ACC112 (cell line): Measurements from ENCODE around the gene MIER1.
A peak's percentile ranks its signal among the peaks of the same experiment; 100 is the strongest.
"Not testable (repeated sequence)": the region's sequence is repeated elsewhere in the genome, so short reads cannot be mapped to it uniquely, and the experiment has no call there.

Experiments
- H2AFZ ChIP-seq: fragments of 200-600 bp; sonication (generic); one replicate; pipeline ENCODE4 v1.6.0; 2017; ENCODE audit warnings: antibody characterized with exemption, low read length; ENCODE audit not compliant: unreplicated experiment
- H3K27ac ChIP-seq: fragments of 200-600 bp; sonication (generic); 2 replicates; pipeline ENCODE4 v1.5.1; 2014; ENCODE audit warnings: low read depth, mild to moderate bottlenecking, antibody characterized with exemption, low read length, moderate library complexity
- H3K27me3 ChIP-seq: fragments of 200-600 bp; sonication (generic); 2 replicates; pipeline ENCODE4 v1.6.1; 2014; ENCODE audit warnings: mild to moderate bottlenecking, antibody characterized with exemption, low read length, moderate library complexity, mixed read lengths; ENCODE audit not compliant: insufficient read depth
- H3K36me3 ChIP-seq: fragments of 200-600 bp; sonication (generic); 2 replicates; pipeline ENCODE4 v1.6.1; 2016; ENCODE audit warnings: mild to moderate bottlenecking, antibody characterized with exemption, low read length, moderate library complexity, mixed read lengths; ENCODE audit not compliant: insufficient read depth
- H3K4me1 ChIP-seq: fragments of 200-600 bp; sonication (generic); one replicate; pipeline ENCODE4 v1.6.1; 2016; ENCODE audit warnings: low read length, mixed read lengths; ENCODE audit not compliant: insufficient read depth, unreplicated experiment, control insufficient read depth
- H3K4me3 ChIP-seq: fragments of 200-600 bp; sonication (generic); 2 replicates; pipeline ENCODE4 v1.5.1; 2014; ENCODE audit warnings: mild to moderate bottlenecking, low read depth, low read length
- H3K79me2 ChIP-seq: fragments of 200-600 bp; sonication (generic); one replicate; pipeline ENCODE4 v1.6.0; 2016; ENCODE audit warnings: low read length; ENCODE audit not compliant: control insufficient read depth, unreplicated experiment, insufficient read depth

Gene MIER1

GRCh38 chr1:66924756-66925557 is at the start of gene MIER1, which contains the start of gene DNAI4:
MIER1 (plus strand) TSS chr1:66924990; CDS start chr1:66925029, 39 bp downstream.
DNAI4 (minus strand) TSS chr1:66924856; CDS start chr1:66924831, 25 bp downstream.
- no peaks in the 10 kb centered on the region for H3K27me3 ChIP-seq
- peak within 1 kb of the TSS; percentile 87 for H2AFZ ChIP-seq
- peak within 1 kb of the TSS; percentile 97 for H3K4me3 ChIP-seq
- peaks cover 43% of the 10 kb centered on the region for H3K4me1 ChIP-seq
- peaks cover 4% of the 10 kb centered on the region for H3K36me3 ChIP-seq
- peak within 1 kb of the TSS; percentile 87 for H3K27ac ChIP-seq
- H3K79me2 ChIP-seq, result peaks cover 71% of the 10 kb centered on the region

- Histone ChIP-seq H3K79me2 (no peaks in the 10 kb centered on the region), H3K27me3 (no peaks in the 10 kb centered on the region), H3K4me1 (no peaks in the 10 kb centered on the region), H3K4me3 (no peak overlapping the region), H3K36me3 (no peaks in the 10 kb centered on the region), H3K27ac (no peak overlapping the region), H2AFZ (no peak overlapping the region)
Observed at GRCh38 chr1:66876664-66877063, 48.1 kb upstream of the MIER1 start.

GRCh38 chr1:66889030-66889429 is 35.8 kb upstream of the MIER1 start:
- Histone ChIP-seq H2AFZ (no peak overlapping the region), H3K4me3 (no peak overlapping the region), H3K4me1 (no peaks in the 10 kb centered on the region)

GRCh38 chr1:66890621-66891020 is 34.2 kb upstream of the MIER1 start:
- no peaks in the 10 kb centered on the region for H3K27me3 ChIP-seq
- H3K36me3 ChIP-seq, result no peaks in the 10 kb centered on the region
- no peak overlapping the region for H2AFZ ChIP-seq
- no peak overlapping the region for H3K27ac ChIP-seq
- no peak overlapping the region for H3K4me3 ChIP-seq
- no peaks in the 10 kb centered on the region for H3K4me1 ChIP-seq
- no peaks in the 10 kb centered on the region for H3K79me2 ChIP-seq

More at GRCh38 chr1:66889030-66889429, 35.8 kb upstream of the MIER1 start:
- H3K27ac ChIP-seq, result no peak overlapping the region
- no peaks in the 10 kb centered on the region for H3K27me3 ChIP-seq
- no peaks in the 10 kb centered on the region for H3K36me3 ChIP-seq
- no peaks in the 10 kb centered on the region for H3K79me2 ChIP-seq

GRCh38 chr1:66893712-66894111 is 31.1 kb upstream of the MIER1 start:
- Histone ChIP-seq H3K4me1 (no peaks in the 10 kb centered on the region), H3K4me3 (no peak overlapping the region)

GRCh38 chr1:66915203-66915602 is 9.6 kb upstream of the MIER1 start:
- not testable (repeated sequence) for H3K36me3 ChIP-seq, H3K4me1 ChIP-seq, H3K4me3 ChIP-seq, H3K27me3 ChIP-seq, H2AFZ ChIP-seq, H3K27ac ChIP-seq, H3K79me2 ChIP-seq

More at GRCh38 chr1:66893712-66894111, 31.1 kb upstream of the MIER1 start:
- H3K36me3 ChIP-seq, result no peaks in the 10 kb centered on the region
- H3K27me3 ChIP-seq, result no peaks in the 10 kb centered on the region
- no peak overlapping the region for H3K27ac ChIP-seq
- H2AFZ ChIP-seq, result no peak overlapping the region
- no peaks in the 10 kb centered on the region for H3K79me2 ChIP-seq

GRCh38 chr1:66916320-66916719 is 8.5 kb upstream of the MIER1 start:
- Histone ChIP-seq H3K36me3 (peaks cover 11% of the 10 kb centered on the region), H3K27ac (no peak overlapping the region), H3K79me2 (peaks cover 14% of the 10 kb centered on the region), H3K4me1 (no peaks in the 10 kb centered on the region), H2AFZ (no peak overlapping the region), H3K4me3 (no peak overlapping the region), H3K27me3 (no peaks in the 10 kb centered on the region)

- no peaks in the 10 kb centered on the region for H3K4me1 ChIP-seq
- H2AFZ ChIP-seq, result no peak overlapping the region
- peaks cover 11% of the 10 kb centered on the region for H3K36me3 ChIP-seq
- H3K27me3 ChIP-seq, result no peaks in the 10 kb centered on the region
- H3K79me2 ChIP-seq, result peaks cover 20% of the 10 kb centered on the region
- H3K27ac ChIP-seq, result no peak overlapping the region
- no peak overlapping the region for H3K4me3 ChIP-seq
Observed at GRCh38 chr1:66917476-66917875, 7.3 kb upstream of the MIER1 start.

- H3K36me3 ChIP-seq, result peaks cover 11% of the 10 kb centered on the region
- no peak overlapping the region for H3K4me3 ChIP-seq
- H2AFZ ChIP-seq, result no peak overlapping the region
- peaks cover 11% of the 10 kb centered on the region for H3K4me1 ChIP-seq
- H3K27ac ChIP-seq, result no peak overlapping the region
- H3K27me3 ChIP-seq, result no peaks in the 10 kb centered on the region
- H3K79me2 ChIP-seq, result peaks cover 34% of the 10 kb centered on the region
Observed at GRCh38 chr1:66919063-66919462, 5.7 kb upstream of the MIER1 start.

GRCh38 chr1:66919828-66920227 is 5.0 kb upstream of the MIER1 start:
- Histone ChIP-seq H3K4me1 (peaks cover 11% of the 10 kb centered on the region), H3K27me3 (no peaks in the 10 kb centered on the region), H3K36me3 (peaks cover 11% of the 10 kb centered on the region), H3K4me3 (no peak overlapping the region), H2AFZ (no peak overlapping the region), H3K79me2 (peaks cover 38% of the 10 kb centered on the region), H3K27ac (no peak overlapping the region)

GRCh38 chr1:66920543-66920942 is 4.2 kb upstream of the MIER1 start:
- Histone ChIP-seq H3K79me2 (peaks cover 38% of the 10 kb centered on the region), H3K4me1 (peaks cover 11% of the 10 kb centered on the region), H3K27me3 (no peaks in the 10 kb centered on the region), H3K36me3 (peaks cover 11% of the 10 kb centered on the region), H3K4me3 (no peak overlapping the region), H3K27ac (no peak overlapping the region), H2AFZ (no peak overlapping the region)
